Ishikawa (cell line): ENCODE results near the gene SP1.

Experiments
- CEBPB ChIP-seq: IDR thresholded peaks from 2 replicates; pipeline ENCODE4 v1.6.1; 2012
- EP300 ChIP-seq: IDR thresholded peaks from 2 replicates; pipeline ENCODE4 v1.6.1; 2012; ENCODE audit warnings: borderline replicate concordance
- MAX ChIP-seq: IDR thresholded peaks from 2 replicates; pipeline ENCODE4 v1.6.1; 2012
- TAF1 ChIP-seq: IDR thresholded peaks from 2 replicates; pipeline ENCODE4 v1.6.1; 2012; ENCODE audit warnings: low read depth, mild to moderate bottlenecking
- USF1 ChIP-seq: IDR thresholded peaks from 2 replicates; pipeline ENCODE4 v1.6.1; 2012
- YY1 ChIP-seq: IDR thresholded peaks from 2 replicates; pipeline ENCODE4 v1.6.1; 2012; ENCODE audit warnings: low read depth

GRCh38 chr12:53430116-53430515 lies 50.1 kb downstream of the SP1 start:
- TF ChIP-seq MAX (no peak), TAF1 (no peak), CEBPB (no peak), USF1 (no peak), EP300 (no peak), YY1 (no peak)
